Activated CD4-positive, alpha-beta T cell treated with anti-CD3 and anti-CD28 coated beads, Interleukin-2, amount 50 U/mL, for 16 hours (primary cell): Measurements from ENCODE around the gene USP6NL.

ENCODE experiments used
- DNase-seq: peaks from one replicate; pipeline ENCODE4 v3.0.0-alpha.2; 2020

The USP6NL gene

GRCh38 chr10:11472158-11472753, 139.2 kb downstream of the USP6NL start:
- peak; percentile 76 for DNase-seq

DNA sequence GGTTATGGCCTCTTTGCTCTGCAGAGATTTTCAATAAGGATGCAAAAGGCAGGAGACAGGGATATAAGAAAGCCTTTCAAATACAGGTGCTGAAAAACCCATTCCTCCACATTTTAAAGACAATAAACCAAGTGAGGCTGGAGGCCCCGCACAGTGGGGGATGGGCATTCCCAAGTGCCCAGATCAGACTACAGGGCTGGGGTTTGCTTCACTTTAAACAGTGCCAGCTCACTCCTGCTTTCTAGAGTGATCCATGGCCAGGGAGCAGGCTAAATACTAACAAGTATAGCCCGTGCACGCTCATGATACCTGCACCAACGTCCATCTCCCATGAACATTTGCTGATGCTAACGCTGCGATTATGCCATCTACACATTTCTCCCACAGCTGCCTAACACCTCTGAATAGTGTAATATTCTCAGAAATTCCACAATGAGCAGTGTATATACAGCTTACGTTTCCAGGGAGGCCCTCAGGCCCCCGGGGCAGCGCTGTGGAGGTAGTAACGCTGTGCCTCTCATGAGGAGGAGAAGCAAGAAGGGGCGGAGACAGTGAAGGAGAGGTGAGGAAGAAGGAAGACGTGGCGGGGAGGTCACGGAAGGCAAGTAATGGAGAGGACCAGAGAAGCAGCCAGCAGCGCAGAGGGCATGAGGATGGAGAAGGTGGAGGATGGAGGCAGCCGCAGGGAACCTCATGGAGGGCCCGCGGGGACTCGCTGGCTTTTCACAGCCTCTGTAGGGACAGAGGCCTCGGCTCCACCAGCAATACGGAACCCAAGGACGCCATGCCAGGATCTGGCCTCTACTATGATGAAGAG, 141.7 kb downstream of the USP6NL start:
- no peak for DNase-seq

DNA sequence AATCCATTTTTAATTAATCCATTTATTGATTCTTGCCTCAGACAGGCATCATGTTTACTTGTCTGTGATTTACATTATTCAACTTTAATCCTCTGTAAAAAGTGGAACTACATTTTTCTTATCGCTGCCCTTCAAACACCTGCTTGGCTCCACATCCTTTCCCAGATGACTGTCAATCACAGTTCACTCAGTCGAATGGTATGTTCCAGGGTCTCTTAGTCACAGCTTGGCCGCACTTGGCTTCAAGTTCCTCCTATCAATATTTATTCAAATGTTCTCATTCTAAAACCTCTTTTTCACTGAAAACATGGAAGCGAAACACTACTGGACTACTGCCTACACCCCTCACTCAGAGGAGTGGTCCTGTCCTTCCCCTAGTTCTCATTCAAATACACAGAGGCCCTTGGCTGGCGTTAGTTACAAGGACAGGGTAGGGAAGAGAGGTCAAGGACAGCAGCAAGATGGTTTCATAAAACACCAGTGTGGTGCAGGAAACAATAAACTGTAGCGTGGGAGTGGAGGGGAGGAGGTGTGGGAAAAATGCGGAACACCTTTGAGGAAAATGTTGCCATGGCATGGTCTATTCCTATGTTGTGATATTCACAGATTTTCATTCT, 143.2 kb downstream of the USP6NL start:
- DNase-seq = no peak

DNA sequence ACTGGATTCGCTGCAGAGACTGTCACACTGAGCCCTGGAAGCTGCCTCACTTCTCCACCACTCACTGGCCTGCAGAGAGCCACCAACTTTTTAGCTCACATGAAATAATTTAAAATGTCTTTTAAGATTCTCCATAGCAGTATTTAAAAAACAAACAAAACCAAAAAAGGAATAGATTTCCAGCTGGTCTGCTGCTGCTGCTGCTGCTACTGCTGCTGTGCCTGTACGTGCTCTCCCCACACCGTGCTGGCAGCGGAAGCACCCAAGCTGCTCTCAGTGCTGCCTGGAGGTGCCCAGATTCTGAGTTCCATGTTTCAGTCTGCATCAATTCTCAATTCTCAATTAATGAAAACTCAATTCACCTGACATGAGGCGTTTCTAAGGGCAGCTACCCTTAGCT, 146.0 kb downstream of the USP6NL start:
- no peak for DNase-seq

DNA sequence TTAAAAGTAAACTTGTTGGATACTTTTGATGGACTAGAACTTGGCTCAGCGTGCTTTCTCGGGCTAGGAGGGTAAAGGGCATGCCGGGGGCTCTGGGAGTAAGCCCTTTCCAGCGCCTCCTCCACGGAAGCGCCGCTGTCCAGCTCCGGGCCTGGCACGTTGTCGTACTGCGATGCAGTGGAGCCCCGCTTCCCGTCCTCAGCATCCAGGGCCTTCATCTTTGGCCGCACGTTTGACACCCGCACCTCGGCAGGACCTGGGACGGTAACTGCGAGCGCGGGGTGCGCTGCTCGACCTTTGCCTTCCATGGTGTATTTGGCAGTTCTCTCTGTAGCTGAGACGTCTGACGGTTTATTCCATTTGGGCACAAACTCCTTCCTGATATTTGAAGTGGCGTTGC, 148.3 kb downstream of the USP6NL start:
- no peak for DNase-seq

GRCh38 chr10:11462071-11462470, 149.4 kb downstream of the USP6NL start:
- DNase-seq = no peak

GRCh38 chr10:11457336-11457735, 154.1 kb downstream of the USP6NL start:
- no peak for DNase-seq

- no peak for DNase-seq
These were observed 156.4 kb downstream of the USP6NL start for GRCh38 chr10:11454958-11455566.

GRCh38 chr10:11454160-11454559, 157.3 kb downstream of the USP6NL start:
- no peak for DNase-seq

DNA sequence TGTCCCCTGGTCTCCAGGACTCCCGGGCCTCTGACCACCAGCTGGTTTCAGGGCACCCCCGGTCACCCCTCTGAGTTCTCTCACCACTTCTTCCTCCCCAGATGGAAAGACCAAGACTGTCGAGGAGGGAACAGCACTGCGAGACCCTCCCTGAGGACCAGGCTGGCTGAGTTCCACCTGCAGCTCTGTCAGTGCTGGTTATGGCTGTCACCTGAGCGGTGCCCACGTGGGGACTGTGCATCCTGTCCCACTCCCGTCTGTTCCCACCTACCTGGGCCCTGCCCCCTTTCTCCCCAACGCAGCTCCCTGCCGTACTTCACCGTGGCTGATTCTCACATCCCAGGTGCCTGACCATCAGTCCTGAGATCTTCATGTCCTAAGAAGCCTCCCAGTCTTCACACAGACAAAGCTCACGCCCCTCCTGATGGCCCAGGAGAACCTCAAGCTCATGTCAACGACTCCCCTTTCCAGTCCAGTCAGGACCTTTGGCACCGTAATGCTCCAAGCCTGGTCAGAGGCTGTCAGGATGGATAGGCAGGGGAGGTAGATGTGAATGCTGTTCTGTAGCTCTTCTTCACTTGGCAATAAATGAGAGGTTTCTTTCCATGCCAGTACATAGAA, 159.7 kb downstream of the USP6NL start:
- no peak for DNase-seq

DNA sequence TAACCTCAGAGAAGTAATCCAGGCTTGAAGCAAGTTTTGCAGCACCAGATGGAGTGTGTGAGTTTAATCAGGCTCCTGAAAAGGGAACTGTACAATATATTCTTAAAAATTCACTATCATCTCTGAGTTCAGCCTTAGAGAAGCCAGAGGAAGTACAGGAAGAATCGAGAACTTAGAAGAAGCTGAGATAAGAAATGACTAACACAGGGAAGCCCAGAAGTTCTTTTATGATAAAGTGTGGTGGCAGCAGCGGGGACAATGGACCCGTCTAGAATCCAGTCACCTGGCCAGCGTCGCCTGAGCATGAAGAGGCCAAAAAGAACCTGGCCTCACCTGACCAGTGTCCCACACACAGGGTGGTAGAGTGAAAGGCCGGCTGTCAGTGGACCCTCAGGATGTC, 161.0 kb downstream of the USP6NL start:
- no peak for DNase-seq

GRCh38 chr10:11449761-11450160, 161.7 kb downstream of the USP6NL start:
- DNase-seq = no peak

DNA sequence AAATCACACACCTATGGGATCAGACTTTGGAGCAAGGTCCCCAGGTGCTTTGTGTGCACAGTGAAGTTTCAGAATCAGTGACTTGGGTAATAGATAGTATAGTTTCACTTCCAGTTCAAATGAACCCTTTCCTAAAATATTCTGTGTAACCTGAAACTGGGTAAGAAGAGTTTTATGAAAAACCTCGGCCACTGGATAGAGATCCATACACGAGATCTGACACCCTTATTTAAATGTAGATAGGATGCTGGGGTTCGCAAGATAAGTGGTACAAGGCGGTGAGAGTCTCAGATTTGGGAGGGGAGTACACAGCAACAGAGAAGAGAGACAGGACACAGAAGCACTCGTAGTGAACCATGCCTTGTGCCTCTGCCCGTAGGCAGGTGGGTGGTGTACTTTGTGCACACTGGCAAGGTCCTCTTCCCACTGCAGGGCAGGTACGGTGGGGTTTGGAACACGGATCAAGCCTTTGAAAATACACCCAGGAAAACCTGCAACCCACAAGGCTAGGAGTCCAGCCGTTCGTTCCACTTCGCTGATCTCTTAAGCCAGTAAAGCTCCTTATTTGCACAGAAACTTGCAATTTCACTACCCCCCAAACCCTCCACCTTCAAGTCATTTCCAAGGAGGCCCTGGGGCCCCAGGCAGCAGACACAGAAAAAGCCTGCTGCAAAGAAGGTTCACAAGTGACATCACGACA, 162.8 kb downstream of the USP6NL start:
- DNase-seq = no peak

- DNase-seq = no peak
These were observed 163.3 kb downstream of the USP6NL start for GRCh38 chr10:11448190-11448544.

GRCh38 chr10:11447586-11447985, 163.9 kb downstream of the USP6NL start:
- no peak for DNase-seq

DNA sequence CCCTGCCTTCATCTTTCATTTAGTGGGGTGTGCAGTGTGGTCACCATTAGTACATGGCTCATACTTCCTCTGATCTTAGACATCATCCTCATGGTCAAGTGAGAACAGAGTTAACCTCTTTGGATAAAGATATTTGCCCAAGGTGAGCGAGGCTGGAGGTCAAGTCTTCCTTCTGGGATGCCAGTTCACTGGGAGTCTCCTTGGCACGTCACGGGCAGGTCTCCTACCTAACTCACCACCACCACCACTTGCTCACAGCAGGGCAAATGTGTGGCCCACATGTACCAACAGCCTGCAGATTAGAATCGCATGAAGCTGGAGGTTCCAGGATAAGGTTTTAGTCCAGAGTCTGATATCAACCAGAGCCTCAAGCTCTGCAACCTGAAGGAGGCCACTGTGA, 164.6 kb downstream of the USP6NL start:
- DNase-seq = no peak

GRCh38 chr10:11446133-11446532, 165.3 kb downstream of the USP6NL start:
- no peak for DNase-seq

GRCh38 chr10:11444531-11445228, 166.8 kb downstream of the USP6NL start:
- DNase-seq = no peak

- DNase-seq = no peak
These were observed 167.3 kb downstream of the USP6NL start for GRCh38 chr10:11444155-11444530.

- DNase-seq = no peak
These were observed 167.8 kb downstream of the USP6NL start for GRCh38 chr10:11443468-11444154.

DNA sequence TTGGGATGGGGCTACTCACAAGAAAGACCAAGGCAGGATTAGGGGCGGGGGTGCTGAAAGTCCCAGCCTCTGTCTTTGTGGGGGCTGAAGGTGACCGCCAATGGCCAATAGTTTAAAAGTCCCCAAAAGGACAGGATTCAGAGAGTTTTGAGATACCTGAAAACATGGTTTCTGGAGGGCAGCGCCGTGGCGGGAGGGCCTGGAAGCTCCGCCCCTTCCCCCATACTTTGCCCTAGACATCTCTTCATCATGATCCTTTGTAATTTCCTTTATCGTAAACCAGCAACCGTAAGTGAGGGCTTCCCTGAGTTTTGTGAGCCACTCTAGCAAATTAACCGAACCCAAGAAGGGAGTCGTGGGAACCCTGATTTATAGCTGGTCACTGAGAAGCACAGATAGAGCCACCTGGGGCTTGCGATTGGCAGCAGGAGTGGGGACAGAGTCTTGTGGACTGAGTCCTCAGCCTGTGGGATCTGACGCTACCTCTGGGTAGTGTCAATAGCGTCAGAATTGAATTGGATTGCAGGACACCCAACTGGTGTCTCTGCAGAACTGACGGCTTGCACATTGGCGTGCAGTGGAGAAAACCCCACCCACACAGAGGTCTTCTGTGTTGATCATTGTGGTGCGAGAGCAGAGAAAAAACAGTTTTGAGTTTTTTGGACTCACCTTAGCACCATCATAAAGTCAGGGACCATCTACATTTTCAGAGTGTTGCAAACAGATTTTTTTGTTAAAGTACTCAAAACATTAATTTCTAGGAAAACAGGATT, 169.3 kb downstream of the USP6NL start:
- no peak for DNase-seq
